A549 (cell line): ENCODE results near the gene ZBTB12. TPM values are rescaled to one million over a fixed set of nuclear protein-coding genes. Genes with fewer than 3 reads are reported as not detected.

Experiments used
- ATAC-seq, 2 experiments: fragments of 200-7000 bp in 1 of 2; fragments of >200 bp in 1 of 2; cut with Nextera tagmentation in 1 of 2; cut with Tn5 transposase in 1 of 2; 3 replicates each; pipeline versions ENCODE4 v1.8.0 to v1.9.1; 2018 to 2020; ENCODE audit warnings: mild to moderate bottlenecking in 1 of 2, moderate library complexity in 1 of 2
- CTCF ChIA-PET: fragments of 300-600 bp; sonication (Branson Sonifier 250); formaldehyde crosslinking; extraction: SDS; loops from one replicate; lab custom pipeline; 2021; ENCODE audit warnings: antibody characterized with exemption, inconsistent platforms; lab: Yijun Ruan, JAX
- POLR2A ChIA-PET: fragments of 350-600 bp; formaldehyde crosslinking; extraction: SDS; loops from one replicate; lab custom pipeline; 2021; ENCODE audit warnings: antibody characterized with exemption, inconsistent platforms; lab: Yijun Ruan, JAX
- DNase-seq, 2 experiments: peaks; one replicate each; pipeline versions ENCODE4 v3.0.0 to v3.0.0-alpha.2; 2011 to 2016; ENCODE audit warnings: low read depth in 1 of 2, low spot score in 1 of 2
- FAIRE-seq: peaks from 2 replicates; lab custom pipeline; 2011; peaks lifted over from hg19 to GRCh38; lab: Jason Lieb, UNC
- H3K27ac ChIP-seq, 2 experiments: fragments of >200 bp; sonication (Bioruptor Twin); formaldehyde crosslinking; 3 replicates each; pipeline ENCODE4 v1.5.1; 2016 to 2017
- H3K4me1 ChIP-seq: fragments of >200 bp; sonication (Bioruptor Twin); formaldehyde crosslinking; 3 replicates; pipeline ENCODE4 v1.6.1; 2016
- H3K4me2 ChIP-seq: fragments of >200 bp; sonication (Bioruptor Twin); formaldehyde crosslinking; 3 replicates; pipeline ENCODE4 v1.6.1; 2016
- H3K4me3 ChIP-seq: fragments of >200 bp; sonication (Bioruptor Twin); formaldehyde crosslinking; 3 replicates; pipeline ENCODE4 v1.5.1; 2016
- H3K9me3 ChIP-seq: fragments of >200 bp; sonication (Bioruptor Twin); formaldehyde crosslinking; 3 replicates; pipeline ENCODE4 v1.6.1; 2016
- CHD2 ChIP-seq: fragments of 150-350 bp; IDR thresholded peaks from 2 replicates; pipeline ENCODE4 v1.6.1; 2014; ENCODE audit warnings: low read length; ENCODE audit not compliant: partially characterized antibody
- CTCF ChIP-seq: fragments of >200 bp; sonication (Bioruptor Twin); formaldehyde crosslinking; IDR thresholded peaks from 3 replicates; pipeline ENCODE4 v1.5.1; 2016
- EHF ChIP-seq: fragments of 250-450 bp; sonication (Bioruptor Pico); IDR thresholded peaks from 2 replicates; pipeline ENCODE4 v1.5.0; 2020; ENCODE audit warnings: mild to moderate bottlenecking
- EHMT2 ChIP-seq: fragments of 200-600 bp; sonication (generic); IDR thresholded peaks from 2 replicates; pipeline ENCODE4 v1.6.1; 2016; ENCODE audit warnings: antibody characterized with exemption, low read depth, mild to moderate bottlenecking, moderate library complexity
- ESRRA ChIP-seq: fragments of 150-350 bp; IDR thresholded peaks from 2 replicates; pipeline ENCODE4 v1.6.1; 2014; ENCODE audit warnings: mild to moderate bottlenecking, low read length, borderline replicate concordance
- FOSB ChIP-seq: fragments of 250-450 bp; sonication (Bioruptor Pico); IDR thresholded peaks from 2 replicates; pipeline ENCODE4 v1.5.0; 2020; ENCODE audit warnings: mild to moderate bottlenecking, moderate library complexity
- FOSL2 ChIP-seq, 2 experiments: fragments of 450-650 bp in 1 of 2; fragments of >200 bp in 1 of 2; sonication (Bioruptor Twin) in 1 of 2; formaldehyde crosslinking; IDR thresholded peaks; 2 replicates each; pipeline versions ENCODE4 v1.5.0 to v1.6.1; 2016 to 2020; ENCODE audit warnings: mild to moderate bottlenecking in 1 of 2, moderate library complexity in 1 of 2
- GATA3 ChIP-seq: IDR thresholded peaks from 2 replicates; pipeline ENCODE4 v1.6.1; 2012; ENCODE audit warnings: borderline replicate concordance
- HDAC2 ChIP-seq: fragments of 200-600 bp; sonication (generic); IDR thresholded peaks from 2 replicates; pipeline ENCODE4 v1.6.1; 2016
- HEYL ChIP-seq: fragments of 250-450 bp; sonication (Bioruptor Pico); IDR thresholded peaks from 2 replicates; pipeline ENCODE4 v1.8.0; 2021; ENCODE audit warnings: mild to moderate bottlenecking, moderate library complexity
- HOXB5 ChIP-seq: fragments of 250-450 bp; sonication (Bioruptor Pico); IDR thresholded peaks from 2 replicates; pipeline ENCODE4 v1.5.0; 2020; ENCODE audit warnings: mild to moderate bottlenecking, moderate library complexity
- KDM1A ChIP-seq: fragments of 200-600 bp; sonication (generic); IDR thresholded peaks from 2 replicates; pipeline ENCODE4 v1.6.1; 2016; ENCODE audit warnings: low read depth, mild to moderate bottlenecking
- MAX ChIP-seq: IDR thresholded peaks from 2 replicates; pipeline ENCODE4 v1.6.1; 2012
- PHF8 ChIP-seq: fragments of 200-600 bp; sonication (generic); IDR thresholded peaks from 2 replicates; pipeline ENCODE4 v1.6.1; 2016; ENCODE audit warnings: low read depth, mild to moderate bottlenecking, antibody characterized with exemption, moderate library complexity, borderline replicate concordance
- POLR2AphosphoS2 ChIP-seq: conservative IDR thresholded peaks from 2 replicates; pipeline ENCODE4 v1.6.1; 2012; ENCODE audit warnings: low read length, improper control_type of control experiment, inconsistent platforms
- RAD21 ChIP-seq, 2 experiments: fragments of >200 bp in 1 of 2; sonication (Bioruptor Twin) in 1 of 2; formaldehyde crosslinking in 1 of 2; IDR thresholded peaks in 1 of 2; conservative IDR thresholded peaks in 1 of 2; 2 replicates in 1 of 2; 3 replicates in 1 of 2; pipeline ENCODE4 v1.6.1; 2012 to 2018; ENCODE audit warnings: inconsistent platforms in 1 of 2
- RCOR1 ChIP-seq: fragments of 150-350 bp; IDR thresholded peaks from 2 replicates; pipeline ENCODE4 v1.6.1; 2014; ENCODE audit warnings: antibody characterized with exemption, low read length, low read depth
- SMC3 ChIP-seq: fragments of >200 bp; sonication (Bioruptor Twin); formaldehyde crosslinking; IDR thresholded peaks from 3 replicates; pipeline ENCODE4 v1.6.1; 2018; ENCODE audit warnings: inconsistent platforms
- TP53 ChIP-seq: fragments of 250-450 bp; sonication (Bioruptor Pico); IDR thresholded peaks from 2 replicates; pipeline ENCODE4 v1.5.0; 2021; ENCODE audit warnings: mild to moderate bottlenecking, moderate library complexity
- USF2 ChIP-seq: fragments of 450-650 bp; IDR thresholded peaks from 2 replicates; pipeline ENCODE4 v1.6.1; 2014; ENCODE audit warnings: antibody characterized with exemption
- WGBS: methylation state at CpG from one replicate; pipeline ENCODE4 v1.1.6; 2017; ENCODE audit errors: missing lambda C conversion rate; 5-methylcytosine and 5-hydroxymethylcytosine counted together
- polyA plus RNA-seq, 4 experiments: library from polyadenylated mRNA; depleted of rRNA in 3 of 4; stranded (reverse); fragments of >200 nt; fragmentation: RNase III in 1 of 4; extraction: RNeasy Plus Mini Kit Qiagen cat#74134 plus additional on column Dnase treatment in 1 of 4; gene quantifications; 2 replicates in 3 of 4; 3 replicates in 1 of 4; pipeline ENCODE4 v1.2.3, GENCODE V29; 2011 to 2017
- TF ChIP-seq, protein P1 (sequence below): fragments of 250-450 bp; sonication (Bioruptor Pico); IDR thresholded peaks from 2 replicates; pipeline ENCODE4 v1.5.0; 2021; ENCODE audit warnings: mild to moderate bottlenecking, moderate library complexity, borderline replicate concordance
- TF ChIP-seq, protein P2 (sequence below): fragments of >200 bp; sonication (Bioruptor Twin); formaldehyde crosslinking; IDR thresholded peaks from 3 replicates; pipeline ENCODE4 v1.6.1; 2016

The ZBTB12 gene
- polyA plus RNA-seq, 2 of the 4 experiments (the other 2 are of a cell fraction), result 2.2 to 10.0 TPM

GRCh38 chr6:31888276-31889258 is 13.3 kb downstream of the ZBTB12 start:
- H3K4me3 ChIP-seq, result no peak overlapping the region
- DNase-seq, result no peak
- no peak overlapping the region for H3K4me2 ChIP-seq
- FAIRE-seq, result no peak
- TF ChIP-seq USF2 (no peak), HDAC2 (no peak), EHMT2 (no peak), HEYL (CRISPR knock-in tag) (no peak), MAX (no peak), HOXB5 (no peak), CHD2 (no peak), POLR2AphosphoS2 (no peak), KDM1A (no peak), SMC3 (peak; percentile 55; the same call in 2 of the 3 replicates), RAD21 (conservative IDR thresholded peaks at IDR 0.05 in 1 of 2, IDR thresholded peaks at IDR 0.05 in 1 of 2) (peak; percentile 36 to 39; a peak in 2 of 5 replicates), TP53 (CRISPR knock-in tag) (no peak), GATA3 (no peak), RCOR1 (no peak), EHF (CRISPR knock-in tag) (no peak), FOSL2 (IDR thresholded peaks at IDR 0.05) (no peak), FOSL2 (CRISPR knock-in tag; IDR thresholded peaks at IDR 0.05) (no peak), PHF8 (no peak), FOSB (no peak), ESRRA (no peak), CTCF (peak; percentile 61)
- TF ChIP-seq, protein P1, sequence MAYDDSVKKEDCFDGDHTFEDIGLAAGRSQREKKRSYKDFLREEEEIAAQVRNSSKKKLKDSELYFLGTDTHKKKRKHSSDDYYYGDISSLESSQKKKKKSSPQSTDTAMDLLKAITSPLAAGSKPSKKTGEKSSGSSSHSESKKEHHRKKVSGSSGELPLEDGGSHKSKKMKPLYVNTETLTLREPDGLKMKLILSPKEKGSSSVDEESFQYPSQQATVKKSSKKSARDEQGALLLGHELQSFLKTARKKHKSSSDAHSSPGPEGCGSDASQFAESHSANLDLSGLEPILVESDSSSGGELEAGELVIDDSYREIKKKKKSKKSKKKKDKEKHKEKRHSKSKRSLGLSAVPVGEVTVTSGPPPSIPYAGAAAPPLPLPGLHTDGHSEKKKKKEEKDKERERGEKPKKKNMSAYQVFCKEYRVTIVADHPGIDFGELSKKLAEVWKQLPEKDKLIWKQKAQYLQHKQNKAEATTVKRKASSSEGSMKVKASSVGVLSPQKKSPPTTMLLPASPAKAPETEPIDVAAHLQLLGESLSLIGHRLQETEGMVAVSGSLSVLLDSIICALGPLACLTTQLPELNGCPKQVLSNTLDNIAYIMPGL (CRISPR knock-in tag), result no peak
- TF ChIP-seq, protein P2, sequence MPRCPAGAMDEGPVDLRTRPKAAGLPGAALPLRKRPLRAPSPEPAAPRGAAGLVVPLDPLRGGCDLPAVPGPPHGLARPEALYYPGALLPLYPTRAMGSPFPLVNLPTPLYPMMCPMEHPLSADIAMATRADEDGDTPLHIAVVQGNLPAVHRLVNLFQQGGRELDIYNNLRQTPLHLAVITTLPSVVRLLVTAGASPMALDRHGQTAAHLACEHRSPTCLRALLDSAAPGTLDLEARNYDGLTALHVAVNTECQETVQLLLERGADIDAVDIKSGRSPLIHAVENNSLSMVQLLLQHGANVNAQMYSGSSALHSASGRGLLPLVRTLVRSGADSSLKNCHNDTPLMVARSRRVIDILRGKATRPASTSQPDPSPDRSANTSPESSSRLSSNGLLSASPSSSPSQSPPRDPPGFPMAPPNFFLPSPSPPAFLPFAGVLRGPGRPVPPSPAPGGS, result no peak
- no peaks in the 10 kb centered on the region for H3K9me3 ChIP-seq
- no peaks in the 10 kb centered on the region for H3K4me1 ChIP-seq
- POLR2A ChIA-PET, result interaction anchor here (0.6 kb wide), 1 partner anchor 237 kb away, joined by 3 read pairs; no protein-coding TSS in a partner anchor
- H3K27ac ChIP-seq, result no peak overlapping the region
- CTCF ChIA-PET, result interaction anchor here (0.6 to 3.5 kb wide), 11 partner anchors 10 to 189 kb away, joined by 3 to 25 read pairs (median 3); partner anchors contain the start of genes LSM2 and SLC44A4
- WGBS, result 74% methylated on average over 26 of the region's 43 CpGs
- ATAC-seq, result peak in 1 of 2 experiments; percentile 74; a peak in 3 of 6 replicates
